Endothelial cell of umbilical vein (primary cell): ENCODE measurements around the gene BTN2A1.

ENCODE experiments used
- EZH2 ChIP-seq: IDR thresholded peaks from 2 replicates; pipeline ENCODE4 v1.6.1; 2012; ENCODE audit warnings: borderline replicate concordance, low read depth, mild to moderate bottlenecking, moderate library complexity, low read length, inconsistent platforms; ENCODE audit not compliant: severe bottlenecking
- GATA2 ChIP-seq: IDR thresholded peaks from 2 replicates; pipeline ENCODE4 v1.7.0; 2011; ENCODE audit warnings: low read depth, mild to moderate bottlenecking, moderate library complexity, mixed read lengths, low read length; ENCODE audit not compliant: insufficient read length, insufficient read depth
- MAX ChIP-seq: IDR thresholded peaks from 2 replicates; pipeline ENCODE4 v1.6.1; 2011; ENCODE audit not compliant: insufficient read depth, insufficient read length
- POLR2A ChIP-seq: IDR thresholded peaks from 2 replicates; pipeline ENCODE4 v1.6.1; 2012; ENCODE audit warnings: low read depth, mild to moderate bottlenecking, control low read depth, low read length
- POLR2AphosphoS5 ChIP-seq: IDR thresholded peaks from 2 replicates; pipeline ENCODE4 v1.6.1; 2012; ENCODE audit warnings: low read depth, mild to moderate bottlenecking, control low read depth, low read length, moderate library complexity; ENCODE audit not compliant: insufficient read depth
- TF ChIP-seq, protein P1 (sequence below), 2 donors: IDR thresholded peaks; 1 replicate in 1 of 2; 2 replicates in 1 of 2; pipeline ENCODE4 v1.5.1; 2011; ENCODE audit warnings: low read length in 2 of 2, mild to moderate bottlenecking in 2 of 2, moderate library complexity in 2 of 2, control low read depth in 1 of 2, inconsistent platforms in 1 of 2, low read depth in 1 of 2; ENCODE audit not compliant: insufficient read depth in 1 of 2; ENCODE audit errors: extremely low read depth in 1 of 2

DNA sequence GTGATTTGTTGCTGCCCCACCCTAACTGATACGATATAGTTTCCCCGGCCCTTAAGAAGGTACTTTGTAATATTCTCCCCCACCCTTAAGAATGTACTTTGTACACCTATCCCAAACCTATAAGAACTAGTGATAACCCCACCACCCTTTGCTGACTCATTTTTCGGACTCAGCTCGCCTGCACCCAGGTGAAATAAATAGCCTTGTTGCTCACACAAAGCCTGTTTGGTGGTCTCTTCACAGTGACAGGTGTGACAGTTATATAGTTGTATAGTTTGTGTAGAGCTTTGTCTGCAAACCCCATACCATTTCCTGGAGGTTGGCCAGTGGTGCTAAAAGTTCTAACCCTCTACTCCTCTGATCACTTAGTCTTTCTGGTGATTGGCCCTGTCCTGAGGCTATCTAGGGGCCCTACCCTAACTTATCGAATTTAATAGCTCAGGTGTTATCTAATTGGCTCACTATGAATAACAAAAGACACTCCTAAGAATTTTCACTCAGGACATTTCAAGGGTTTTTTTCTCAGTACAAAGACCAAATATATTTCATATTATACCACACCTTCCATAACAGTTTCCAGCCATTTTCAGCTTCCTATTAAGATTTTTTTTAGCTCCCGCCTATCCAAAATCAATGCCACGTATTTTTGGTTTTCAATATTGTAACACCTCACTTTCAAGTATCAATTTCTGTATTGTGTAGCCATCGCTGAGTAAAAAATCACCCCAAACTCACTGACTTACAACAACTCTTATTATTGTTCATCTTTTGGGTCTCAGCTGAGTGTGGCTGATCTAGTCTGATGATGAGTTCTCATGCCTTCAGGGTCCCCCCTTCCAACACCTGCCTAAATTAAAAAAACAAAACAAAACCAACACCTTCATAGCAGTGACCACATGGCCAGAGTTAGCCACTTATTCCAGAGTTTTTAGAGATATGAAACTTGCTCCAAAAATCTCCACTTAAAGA, 32.5 kb downstream of the BTN2A1 start:
- TF ChIP-seq, protein P1, sequence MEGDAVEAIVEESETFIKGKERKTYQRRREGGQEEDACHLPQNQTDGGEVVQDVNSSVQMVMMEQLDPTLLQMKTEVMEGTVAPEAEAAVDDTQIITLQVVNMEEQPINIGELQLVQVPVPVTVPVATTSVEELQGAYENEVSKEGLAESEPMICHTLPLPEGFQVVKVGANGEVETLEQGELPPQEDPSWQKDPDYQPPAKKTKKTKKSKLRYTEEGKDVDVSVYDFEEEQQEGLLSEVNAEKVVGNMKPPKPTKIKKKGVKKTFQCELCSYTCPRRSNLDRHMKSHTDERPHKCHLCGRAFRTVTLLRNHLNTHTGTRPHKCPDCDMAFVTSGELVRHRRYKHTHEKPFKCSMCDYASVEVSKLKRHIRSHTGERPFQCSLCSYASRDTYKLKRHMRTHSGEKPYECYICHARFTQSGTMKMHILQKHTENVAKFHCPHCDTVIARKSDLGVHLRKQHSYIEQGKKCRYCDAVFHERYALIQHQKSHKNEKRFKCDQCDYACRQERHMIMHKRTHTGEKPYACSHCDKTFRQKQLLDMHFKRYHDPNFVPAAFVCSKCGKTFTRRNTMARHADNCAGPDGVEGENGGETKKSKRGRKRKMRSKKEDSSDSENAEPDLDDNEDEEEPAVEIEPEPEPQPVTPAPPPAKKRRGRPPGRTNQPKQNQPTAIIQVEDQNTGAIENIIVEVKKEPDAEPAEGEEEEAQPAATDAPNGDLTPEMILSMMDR (IDR thresholded peaks at IDR 0.05; ENCODE audit: extremely low read depth in 1 of 2, insufficient read depth in 1 of 2, low read depth in 1 of 2, low read length in 2 of 2): no peak
- TF ChIP-seq MAX (no peak), POLR2A (no peak), EZH2 (no peak), POLR2AphosphoS5 (no peak), GATA2 (no peak)
